ENCODE data around the gene ESD.

- TF ChIP-seq CTCF (conservative IDR thresholded peaks at IDR 0.05; ENCODE audit: low read depth in 2 of 2) (no peak), CREB1 (CRISPR knock-in tag; IDR thresholded peaks at IDR 0.05; ENCODE audit: low read depth) (no peak), REST (IDR thresholded peaks at IDR 0.05; ENCODE audit: unreplicated experiment) (no peak), EZH2 (IDR thresholded peaks at IDR 0.05; ENCODE audit: low read depth, unreplicated experiment) (no peak), POLR2AphosphoS5 (IDR thresholded peaks at IDR 0.05; ENCODE audit: low read depth) (no peak), EZH2phosphoT487 (IDR thresholded peaks at IDR 0.05; ENCODE audit: unreplicated experiment) (no peak), ZNF114 (CRISPR knock-in tag; IDR thresholded peaks at IDR 0.05) (no peak), ZNF331 (CRISPR knock-in tag; IDR thresholded peaks at IDR 0.05; ENCODE audit: low read depth) (no peak), JUNB (IDR thresholded peaks at IDR 0.05; ENCODE audit: unreplicated experiment) (no peak)
Measured at GRCh38 chr13:46756977-46757376, 40.0 kb downstream of the ESD start.
